Medulla oblongata (tissue), 1 donor: ENCODE measurements around the gene CAPN2.
"Not testable (repeated sequence)": the region's sequence is repeated elsewhere in the genome, so short reads cannot be mapped to it uniquely, and the experiment has no call there.

Source experiments
- DNase-seq: peaks from one replicate; pipeline ENCODE4 v3.0.0-alpha.2; 2015; ENCODE audit errors: extremely low spot score

CAPN2 gene

DNA sequence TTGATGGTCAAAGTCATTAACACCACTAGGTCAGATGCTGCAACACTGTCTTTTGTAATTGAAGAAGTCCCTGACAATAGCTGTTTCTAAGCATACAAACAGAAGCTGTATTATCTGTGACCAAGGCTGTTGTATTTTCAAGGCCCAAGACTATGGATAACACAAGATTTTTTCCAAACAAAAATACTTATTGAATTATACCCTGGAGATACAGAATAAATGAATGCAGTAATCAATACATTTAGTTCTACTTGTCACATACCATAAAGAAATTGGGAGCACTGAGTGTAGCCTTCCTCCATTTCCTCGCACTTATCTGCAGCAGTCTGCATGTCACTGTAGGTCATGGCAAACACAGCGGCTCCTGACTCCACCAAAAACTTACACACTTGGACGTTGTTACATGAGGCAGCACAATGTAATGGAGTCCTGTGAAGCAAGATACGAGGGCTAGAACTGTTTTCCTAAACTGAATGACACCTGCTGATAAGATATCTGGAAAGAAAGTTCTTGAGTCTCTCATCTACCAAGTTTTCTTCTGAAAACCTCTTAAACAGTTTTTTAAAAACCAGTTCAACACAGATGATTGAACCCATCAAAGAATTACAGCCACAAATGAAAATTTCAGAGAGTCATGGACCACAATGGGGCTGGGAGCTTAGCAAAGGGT, 76.5 kb downstream of the CAPN2 start:
- peak; percentile 74 for DNase-seq

GRCh38 chr1:223792046-223792445, 79.7 kb downstream of the CAPN2 start:
- no peak for DNase-seq

DNA sequence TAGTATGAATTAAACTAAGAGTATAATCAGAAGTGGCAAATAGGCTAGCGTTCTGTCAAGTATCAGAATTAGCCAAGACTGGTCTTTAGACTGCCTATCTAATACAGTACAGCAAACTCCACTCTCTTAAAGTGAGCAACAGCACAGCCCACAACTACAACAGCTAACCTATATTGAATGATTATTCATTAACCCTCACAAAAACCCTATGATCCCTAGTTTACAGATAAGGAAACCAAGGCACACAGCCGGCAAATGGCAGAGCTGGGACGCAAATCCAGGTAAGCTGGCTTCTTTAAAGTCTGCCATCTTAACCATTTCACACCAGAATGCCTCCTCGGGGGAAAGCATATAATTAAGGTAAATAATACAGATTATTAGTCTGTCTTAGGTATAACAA, 81.4 kb downstream of the CAPN2 start:
- no peak for DNase-seq

- no peak for DNase-seq
These were observed 82.0 kb downstream of the CAPN2 start for GRCh38 chr1:223794136-223794880.

DNA sequence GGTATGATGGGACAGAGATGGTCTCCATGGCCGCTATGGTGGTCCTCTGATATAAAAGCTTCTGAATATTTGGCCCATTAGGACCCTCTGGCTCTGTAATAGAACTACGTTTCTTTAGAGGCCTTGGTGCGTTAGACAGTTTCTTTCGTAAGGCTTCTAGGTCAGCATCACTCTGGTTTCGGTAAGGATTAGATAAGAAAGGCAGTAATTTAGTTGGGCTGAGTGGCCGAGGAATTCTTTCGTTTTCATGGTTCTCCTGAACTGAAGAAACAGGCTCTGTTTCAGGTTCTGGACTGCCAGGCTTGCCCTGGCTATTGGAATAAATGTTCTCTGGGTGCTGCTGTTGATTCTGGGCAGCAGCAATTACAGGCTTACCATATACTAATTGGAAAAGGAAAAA, 83.9 kb downstream of the CAPN2 start:
- DNase-seq, result no peak

DNA sequence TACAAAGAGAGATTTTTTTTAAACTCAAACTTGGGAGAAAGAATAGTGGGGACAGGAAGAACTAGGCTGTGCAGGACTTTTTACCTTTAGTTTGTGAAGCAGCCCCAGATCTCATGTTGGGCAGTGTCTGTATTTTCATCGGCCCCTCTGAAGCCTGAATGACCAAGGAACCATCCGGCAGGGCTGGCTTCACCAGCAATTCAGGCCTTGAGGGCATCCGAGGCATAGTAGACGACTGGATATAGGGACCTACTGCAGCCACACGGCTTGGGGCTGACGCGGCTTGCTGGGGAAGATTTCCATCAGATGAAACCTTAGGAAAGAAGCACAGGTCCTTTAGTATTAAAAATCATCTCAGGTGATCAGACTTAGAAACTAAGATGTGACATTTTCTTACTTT, 89.7 kb downstream of the CAPN2 start:
- peak; percentile 64 for DNase-seq

GRCh38 chr1:223802602-223803001, 90.3 kb downstream of the CAPN2 start:
- peak; percentile 92 for DNase-seq

- DNase-seq, result peak; percentile 64
These were observed 90.9 kb downstream of the CAPN2 start for GRCh38 chr1:223803211-223803610.

GRCh38 chr1:223809905-223810304, 97.6 kb downstream of the CAPN2 start:
- not testable (repeated sequence) for DNase-seq

GRCh38 chr1:223810586-223810985, 98.2 kb downstream of the CAPN2 start:
- DNase-seq, result no peak

- peak; percentile 76 for DNase-seq
These were observed 99.3 kb downstream of the CAPN2 start for GRCh38 chr1:223811634-223812101.

- no peak for DNase-seq
These were observed 101.3 kb downstream of the CAPN2 start for GRCh38 chr1:223813645-223814044.

GRCh38 chr1:223815020-223815853, 102.9 kb downstream of the CAPN2 start:
- DNase-seq, result no peak

DNA sequence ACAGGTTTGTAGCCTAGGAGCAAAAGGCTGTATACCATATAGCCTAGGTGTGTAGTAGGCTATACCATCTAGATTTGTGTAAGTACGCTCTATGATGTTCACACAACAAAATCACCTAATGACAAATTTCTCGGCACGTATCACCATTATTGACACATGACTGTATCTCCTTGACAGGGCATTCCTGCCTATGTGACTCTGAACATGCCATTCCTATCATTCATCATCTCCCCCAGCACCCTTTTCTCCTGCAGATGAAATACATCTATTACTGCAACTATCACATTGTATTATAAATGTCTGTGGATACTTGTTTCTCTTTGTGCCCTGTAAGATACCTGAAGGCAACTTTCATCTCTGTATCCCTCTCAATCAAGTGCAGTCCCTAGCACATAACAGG, 103.5 kb downstream of the CAPN2 start:
- DNase-seq, result no peak

DNA sequence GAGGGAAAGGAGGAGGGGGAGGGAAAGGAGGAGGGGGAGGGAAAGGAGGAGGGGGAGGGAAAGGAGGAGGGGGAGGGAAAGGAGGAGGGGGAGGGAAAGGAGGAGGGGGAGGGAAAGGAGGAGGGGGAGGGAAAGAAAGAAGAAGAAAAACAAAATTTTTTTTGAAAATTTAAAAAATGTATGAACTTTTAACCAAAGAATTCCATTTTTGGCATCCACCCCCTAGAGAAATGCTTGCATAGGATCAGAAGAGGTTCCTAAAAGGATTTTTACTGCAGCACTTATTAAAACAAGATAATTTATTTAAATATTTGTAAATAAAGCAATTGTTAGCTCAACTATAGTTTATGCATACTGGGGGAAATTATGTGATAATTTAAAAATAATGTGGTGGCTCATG, 104.9 kb downstream of the CAPN2 start:
- DNase-seq, result not testable (repeated sequence)

GRCh38 chr1:223819730-223820514, 107.6 kb downstream of the CAPN2 start:
- DNase-seq, result no peak

DNA sequence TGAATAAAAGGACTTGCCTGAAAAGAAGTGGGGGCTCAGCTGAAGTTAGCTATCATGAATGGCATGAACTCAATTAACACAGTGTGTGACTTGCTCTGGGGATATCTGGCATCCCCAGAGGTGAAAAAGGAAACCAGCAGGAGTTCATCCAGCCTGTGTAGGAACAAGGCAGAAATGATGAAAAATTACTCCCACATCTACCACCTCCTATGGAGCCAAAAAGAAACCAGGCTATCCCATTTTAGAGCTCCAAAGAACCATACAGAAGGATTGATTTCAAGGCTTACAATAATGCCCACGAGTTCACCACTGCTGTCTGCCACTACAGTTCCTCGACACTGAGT, 108.1 kb downstream of the CAPN2 start:
- DNase-seq, result no peak

DNA sequence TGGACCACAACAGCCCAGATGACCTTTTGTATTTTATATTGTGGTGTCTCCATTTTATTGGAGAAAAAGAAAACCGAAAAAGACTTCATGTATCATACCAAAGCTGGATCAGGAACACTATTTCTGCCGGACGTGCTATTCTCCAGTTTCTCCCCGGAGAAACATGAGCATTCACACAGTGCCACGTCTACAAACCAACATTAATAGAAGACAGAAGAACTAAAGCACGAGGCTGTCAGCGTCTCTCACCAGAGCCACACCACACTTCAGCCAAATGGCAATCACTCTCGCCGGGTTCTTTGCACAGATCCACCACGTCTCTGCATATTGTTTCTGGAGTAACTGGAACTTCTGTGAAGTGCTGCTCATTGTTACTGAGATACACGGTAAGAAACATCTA, 108.6 kb downstream of the CAPN2 start:
- DNase-seq, result no peak

GRCh38 chr1:223824287-223824686, 111.9 kb downstream of the CAPN2 start:
- no peak for DNase-seq

DNA sequence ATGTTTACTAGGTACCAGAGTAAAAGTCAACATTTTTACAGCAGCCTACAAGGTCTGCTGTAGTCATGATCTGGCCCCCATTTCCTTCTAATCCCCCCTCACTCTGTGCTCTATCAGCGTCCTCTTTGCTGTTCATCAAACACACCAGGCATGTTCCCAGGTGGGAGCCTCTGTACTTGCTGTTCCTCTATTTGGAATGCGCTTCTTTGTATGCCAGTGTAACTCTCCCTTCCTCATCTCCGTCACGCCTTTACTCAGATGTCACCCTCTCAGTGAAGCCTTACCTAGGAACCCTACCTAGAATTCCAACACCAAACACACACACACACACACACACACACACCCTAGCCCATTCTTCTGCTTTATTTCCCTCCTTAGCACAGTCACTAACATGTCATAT, 112.4 kb downstream of the CAPN2 start:
- no peak for DNase-seq
